ENCODE measurements around the gene MAST2. TPM values are rescaled to one million over a fixed set of nuclear protein-coding genes. Genes with fewer than 3 reads are reported as not detected.

Gene MAST2
- total and polyA plus RNA-seq, 2 of the 4 experiments (the other 2 are of a cell fraction), result 14.2 to 41.0 TPM

GRCh38 chr1:46083579-46083978 is 280.2 kb downstream of the MAST2 start:
- intact Hi-C loops (cut with micrococcal nuclease), result no loop called here
- DNase-seq, result no peak
- H3K4me3 ChIP-seq (ENCODE audit: insufficient read depth, low read depth, low read length), result no peak overlapping the region
- no peak overlapping the region for H3K14ac ChIP-seq (replicated peaks; ENCODE audit: low read depth, low read length)
- H2BK120ac ChIP-seq (ENCODE audit: low read depth, low read length), result no peak overlapping the region
- in situ Hi-C loops (cut with MboI; ENCODE audit: low sequenced_read_pairs), result no loop called here
- no peaks in the 10 kb centered on the region for H3K36me3 ChIP-seq (ENCODE audit: control insufficient read depth, insufficient read depth, low read length)
- H2BK15ac ChIP-seq (ENCODE audit: low read depth, low read length), result no peak overlapping the region
- no peak overlapping the region for H3K9ac ChIP-seq (ENCODE audit: low read depth, low read length)
- H4K8ac ChIP-seq (ENCODE audit: low read depth in 2 of 2, low read length in 2 of 2), result no peak overlapping the region
- H3K9me3 ChIP-seq (ENCODE audit: control insufficient read depth, insufficient read depth, low read length), result no peaks in the 10 kb centered on the region
- H3K23ac ChIP-seq (ENCODE audit: low read depth, low read length), result no peak overlapping the region
- H2BK5ac ChIP-seq (ENCODE audit: low read depth, low read length, poor library complexity, severe bottlenecking), result no peak overlapping the region
- peaks cover 3% of the 10 kb centered on the region; the same call in 1 of the 2 replicates for H3K4me1 ChIP-seq (ENCODE audit: control insufficient read depth, insufficient read depth, low read length)
- H2AK5ac ChIP-seq (ENCODE audit: low read depth, low read length), result no peak overlapping the region
- no peak overlapping the region for H2AK9ac ChIP-seq (replicated peaks; ENCODE audit: low read depth, low read length, poor library complexity)
- H3K4me2 ChIP-seq (ENCODE audit: low read depth, low read length), result no peak overlapping the region
- TF ChIP-seq MAFK (IDR thresholded peaks at IDR 0.05; ENCODE audit: low read depth, low read length), result no peak
- H3K4ac ChIP-seq (ENCODE audit: low read depth, low read length), result no peak overlapping the region
- H3K27me3 ChIP-seq (ENCODE audit: control insufficient read depth, insufficient read depth, low read length), result no peaks in the 10 kb centered on the region
- H2AFZ ChIP-seq (replicated peaks; ENCODE audit: low read length, poor library complexity), result no peak overlapping the region
- CTCF ChIA-PET, result no interaction called here
- no peak overlapping the region for H3K18ac ChIP-seq (ENCODE audit: low read depth, low read length)
- H3K79me1 ChIP-seq (ENCODE audit: low read depth in 1 of 2, low read length in 2 of 2), result peaks cover 2 to 8% of the 10 kb centered on the region in 2 experiments; a peak in 2 of 4 replicates
- H4K91ac ChIP-seq (ENCODE audit: insufficient read depth, low read depth, low read length), result no peak overlapping the region
- no peak for ATAC-seq (ENCODE audit: low read depth)
- H2BK20ac ChIP-seq (ENCODE audit: low read depth, low read length), result no peak overlapping the region
- dilution Hi-C loops (cut with HindIII; ENCODE audit: low sequenced_read_pairs, unreplicated experiment), result no loop called here
- POLR2A ChIA-PET (ENCODE audit: unreplicated experiment), result no interaction called here
- H3K56ac ChIP-seq (ENCODE audit: extremely low read depth, insufficient read depth, low read length), result no peak overlapping the region
- peaks cover 4% of the 10 kb centered on the region for H3K9me1 ChIP-seq (ENCODE audit: insufficient read depth, low read length)
- H3K27ac ChIP-seq (ENCODE audit: insufficient read depth, low read length), result no peak overlapping the region
- no peak overlapping the region for H4K5ac ChIP-seq (ENCODE audit: low read depth, low read length)
- BruUV-seq (replicated peaks), result no TSS peak
- H4K20me1 ChIP-seq (ENCODE audit: insufficient read depth, low read length), result no peaks in the 10 kb centered on the region

Measured in IMR-90 (cell line).